Measurements from ENCODE around the gene GRIK5.

The GRIK5 gene

GRCh38 chr19:41990615-41991014 is 79.4 kb downstream of the GRIK5 start:
- DNase-seq (ENCODE audit: low read depth, low spot score): no peak
- no peak overlapping the region for H3K27ac ChIP-seq (ENCODE audit: low read length)
- H3K9me3 ChIP-seq (ENCODE audit: control insufficient read depth, insufficient read depth, low read length): no peaks in the 10 kb centered on the region
- H3K36me3 ChIP-seq (ENCODE audit: control insufficient read depth, insufficient read depth, low read length): peaks cover 5% of the 10 kb centered on the region
- peaks cover 6% of the 10 kb centered on the region; the same call in 1 of the 2 replicates for H3K27me3 ChIP-seq (ENCODE audit: control insufficient read depth, insufficient read depth, low read length)
- H3K4me3 ChIP-seq (ENCODE audit: low read length): no peak overlapping the region
- H3K4me1 ChIP-seq (ENCODE audit: control insufficient read depth, insufficient read depth, low read length): 0 out of 2 replicates have a peak, but pooled peaks cover 3% of the 10 kb centered on the region
- no CpG with 5 or more reads among the region's 2 CpGs for WGBS (ENCODE audit: insufficient coverage, insufficient read length)

GRCh38 chr19:41990028-41990427 is 80.0 kb downstream of the GRIK5 start:
- DNase-seq (ENCODE audit: low read depth, low spot score): no peak
- Histone ChIP-seq H3K27ac (ENCODE audit: low read length) (no peak overlapping the region), H3K36me3 (ENCODE audit: control insufficient read depth, insufficient read depth, low read length) (peaks cover 7% of the 10 kb centered on the region), H3K4me3 (ENCODE audit: low read length) (no peak overlapping the region), H3K4me1 (ENCODE audit: control insufficient read depth, insufficient read depth, low read length) (0 out of 2 replicates have a peak, but pooled peaks cover 3% of the 10 kb centered on the region), H3K9me3 (ENCODE audit: control insufficient read depth, insufficient read depth, low read length) (no peaks in the 10 kb centered on the region), H3K27me3 (ENCODE audit: control insufficient read depth, insufficient read depth, low read length) (peaks cover 5% of the 10 kb centered on the region; the same call in 1 of the 2 replicates)
- 100% methylated on average over 1 of the region's 4 CpGs for WGBS (ENCODE audit: insufficient coverage, insufficient read length)

GRCh38 chr19:41988947-41989346 is 81.1 kb downstream of the GRIK5 start:
- DNase-seq (ENCODE audit: low read depth, low spot score): no peak
- Histone ChIP-seq H3K4me1 (ENCODE audit: control insufficient read depth, insufficient read depth, low read length) (0 out of 2 replicates have a peak, but pooled peaks cover 3% of the 10 kb centered on the region), H3K4me3 (ENCODE audit: low read length) (no peak overlapping the region), H3K36me3 (ENCODE audit: control insufficient read depth, insufficient read depth, low read length) (peaks cover 11% of the 10 kb centered on the region), H3K27me3 (ENCODE audit: control insufficient read depth, insufficient read depth, low read length) (no peaks in the 10 kb centered on the region; the same call in 1 of the 2 replicates), H3K27ac (ENCODE audit: low read length) (no peak overlapping the region), H3K9me3 (ENCODE audit: control insufficient read depth, insufficient read depth, low read length) (no peaks in the 10 kb centered on the region)
- WGBS (ENCODE audit: insufficient coverage, insufficient read length): no CpG with 5 or more reads among the region's 9 CpGs

- Histone ChIP-seq H3K36me3 (ENCODE audit: control insufficient read depth, insufficient read depth, low read length) (peaks cover 11% of the 10 kb centered on the region), H3K4me1 (ENCODE audit: control insufficient read depth, insufficient read depth, low read length) (no peaks in the 10 kb centered on the region), H3K9me3 (ENCODE audit: control insufficient read depth, insufficient read depth, low read length) (no peaks in the 10 kb centered on the region), H3K27me3 (ENCODE audit: control insufficient read depth, insufficient read depth, low read length) (no peaks in the 10 kb centered on the region), H3K4me3 (ENCODE audit: low read length) (no peak overlapping the region), H3K27ac (ENCODE audit: low read length) (no peak overlapping the region)
- no peak for DNase-seq (ENCODE audit: low read depth, low spot score)
- WGBS (ENCODE audit: insufficient coverage, insufficient read length): no CpG with 5 or more reads among the region's 10 CpGs
These were observed 82.7 kb downstream of the GRIK5 start for GRCh38 chr19:41987141-41987860.

GRCh38 chr19:41984961-41985360 is 85.0 kb downstream of the GRIK5 start:
- no peaks in the 10 kb centered on the region for H3K27me3 ChIP-seq (ENCODE audit: control insufficient read depth, insufficient read depth, low read length)

GRCh38 chr19:41981724-41982123 is 88.3 kb downstream of the GRIK5 start:
- no peak overlapping the region for H3K27ac ChIP-seq (ENCODE audit: low read length)
- no peak overlapping the region for H3K4me3 ChIP-seq (ENCODE audit: low read length)
- no peaks in the 10 kb centered on the region for H3K9me3 ChIP-seq (ENCODE audit: control insufficient read depth, insufficient read depth, low read length)
- no CpG with 5 or more reads among the region's 15 CpGs for WGBS (ENCODE audit: insufficient coverage, insufficient read length)
- no peak for DNase-seq (ENCODE audit: low read depth, low spot score)
- peaks cover 18% of the 10 kb centered on the region for H3K36me3 ChIP-seq (ENCODE audit: control insufficient read depth, insufficient read depth, low read length)
- no peaks in the 10 kb centered on the region for H3K4me1 ChIP-seq (ENCODE audit: control insufficient read depth, insufficient read depth, low read length)
- no peaks in the 10 kb centered on the region for H3K27me3 ChIP-seq (ENCODE audit: control insufficient read depth, insufficient read depth, low read length)

More at GRCh38 chr19:41984961-41985360, 85.0 kb downstream of the GRIK5 start:
- Histone ChIP-seq H3K36me3 (ENCODE audit: control insufficient read depth, insufficient read depth, low read length) (peaks cover 19% of the 10 kb centered on the region), H3K9me3 (ENCODE audit: control insufficient read depth, insufficient read depth, low read length) (no peaks in the 10 kb centered on the region), H3K4me3 (ENCODE audit: low read length) (no peak overlapping the region), H3K4me1 (ENCODE audit: control insufficient read depth, insufficient read depth, low read length) (no peaks in the 10 kb centered on the region), H3K27ac (ENCODE audit: low read length) (no peak overlapping the region)
- no peak for DNase-seq (ENCODE audit: low read depth, low spot score)
- WGBS (ENCODE audit: insufficient coverage, insufficient read length): no CpG with 5 or more reads among the region's 17 CpGs

- no peak overlapping the region for H3K27ac ChIP-seq (ENCODE audit: low read length)
- DNase-seq (ENCODE audit: low read depth, low spot score): no peak
- no peaks in the 10 kb centered on the region for H3K4me1 ChIP-seq (ENCODE audit: control insufficient read depth, insufficient read depth, low read length)
- no peak overlapping the region for H3K4me3 ChIP-seq (ENCODE audit: low read length)
- peaks cover 12% of the 10 kb centered on the region for H3K36me3 ChIP-seq (ENCODE audit: control insufficient read depth, insufficient read depth, low read length)
- no peaks in the 10 kb centered on the region for H3K9me3 ChIP-seq (ENCODE audit: control insufficient read depth, insufficient read depth, low read length)
- no CpG with 5 or more reads among the region's 17 CpGs for WGBS (ENCODE audit: insufficient coverage, insufficient read length)
- no peaks in the 10 kb centered on the region for H3K27me3 ChIP-seq (ENCODE audit: control insufficient read depth, insufficient read depth, low read length)
These were observed 91.5 kb downstream of the GRIK5 start for GRCh38 chr19:41978470-41978869.

- no peak for DNase-seq (ENCODE audit: low read depth, low spot score)
- Histone ChIP-seq H3K36me3 (ENCODE audit: control insufficient read depth, insufficient read depth, low read length) (peaks cover 12% of the 10 kb centered on the region), H3K9me3 (ENCODE audit: control insufficient read depth, insufficient read depth, low read length) (no peaks in the 10 kb centered on the region), H3K27ac (ENCODE audit: low read length) (no peak overlapping the region), H3K4me3 (ENCODE audit: low read length) (no peak overlapping the region), H3K4me1 (ENCODE audit: control insufficient read depth, insufficient read depth, low read length) (no peaks in the 10 kb centered on the region), H3K27me3 (ENCODE audit: control insufficient read depth, insufficient read depth, low read length) (no peaks in the 10 kb centered on the region)
- WGBS (ENCODE audit: insufficient coverage, insufficient read length): no CpG with 5 or more reads among the region's 22 CpGs
These were observed 92.1 kb downstream of the GRIK5 start for GRCh38 chr19:41977916-41978315.

- Histone ChIP-seq H3K27me3 (ENCODE audit: control insufficient read depth, insufficient read depth, low read length) (no peaks in the 10 kb centered on the region), H3K4me1 (ENCODE audit: control insufficient read depth, insufficient read depth, low read length) (no peaks in the 10 kb centered on the region), H3K36me3 (ENCODE audit: control insufficient read depth, insufficient read depth, low read length) (peaks cover 11% of the 10 kb centered on the region), H3K4me3 (ENCODE audit: low read length) (no peak overlapping the region), H3K9me3 (ENCODE audit: control insufficient read depth, insufficient read depth, low read length) (no peaks in the 10 kb centered on the region), H3K27ac (ENCODE audit: low read length) (no peak overlapping the region)
- no peak for DNase-seq (ENCODE audit: low read depth, low spot score)
- no CpG with 5 or more reads among the region's 8 CpGs for WGBS (ENCODE audit: insufficient coverage, insufficient read length)
These were observed 95.4 kb downstream of the GRIK5 start for GRCh38 chr19:41974652-41975051.

- no peak overlapping the region for H3K4me3 ChIP-seq (ENCODE audit: low read length)
- DNase-seq (ENCODE audit: low read depth, low spot score): no peak
- no peaks in the 10 kb centered on the region for H3K4me1 ChIP-seq (ENCODE audit: control insufficient read depth, insufficient read depth, low read length)
- no peaks in the 10 kb centered on the region for H3K9me3 ChIP-seq (ENCODE audit: control insufficient read depth, insufficient read depth, low read length)
- H3K27me3 ChIP-seq (ENCODE audit: control insufficient read depth, insufficient read depth, low read length): no peaks in the 10 kb centered on the region
- no peak overlapping the region for H3K27ac ChIP-seq (ENCODE audit: low read length)
- WGBS (ENCODE audit: insufficient coverage, insufficient read length): no CpG with 5 or more reads among the region's 11 CpGs
- H3K36me3 ChIP-seq (ENCODE audit: control insufficient read depth, insufficient read depth, low read length): peaks cover 6% of the 10 kb centered on the region
These were observed 98.6 kb downstream of the GRIK5 start for GRCh38 chr19:41971363-41971762.
